CD4-positive, alpha-beta T cell treated with Interleukin-17A for 4 hours (primary cell): Measurements from ENCODE around the gene GRIK3.
"Not testable (repeated sequence)": the region's sequence is repeated elsewhere in the genome, so short reads cannot be mapped to it uniquely, and the experiment has no call there.

ENCODE experiments used
- DNase-seq: peaks from one replicate; pipeline ENCODE4 v3.0.0-alpha.2; 2020; ENCODE audit warnings: mixed read lengths

The GRIK3 gene

DNA sequence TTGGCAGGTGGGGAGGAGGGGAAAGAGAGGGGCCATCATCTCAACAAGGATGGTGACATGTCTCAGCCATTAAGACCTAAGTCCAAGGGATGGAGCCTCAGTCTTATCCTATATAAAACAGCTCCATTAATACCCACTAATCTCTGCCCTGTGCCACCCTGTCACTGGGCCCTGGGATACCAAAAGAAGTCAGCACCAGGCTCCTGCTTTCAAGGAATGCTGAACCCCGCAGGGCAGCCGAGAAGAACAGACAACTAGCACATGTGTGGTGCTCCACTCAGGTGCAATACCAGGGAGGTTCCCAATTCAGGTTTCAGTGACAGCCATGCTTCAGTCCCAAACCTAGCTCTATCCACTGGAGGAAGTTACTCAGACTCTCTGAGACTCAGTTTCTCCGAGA is 128.4 kb downstream of the GRIK3 start:
- no peak for DNase-seq

GRCh38 chr1:36900128-36900527 is 134.2 kb downstream of the GRIK3 start:
- no peak for DNase-seq

GRCh38 chr1:36897813-36898212 is 136.5 kb downstream of the GRIK3 start:
- not testable (repeated sequence) for DNase-seq

- no peak for DNase-seq
Measured at GRCh38 chr1:36894824-36895223, 139.5 kb downstream of the GRIK3 start.

DNA sequence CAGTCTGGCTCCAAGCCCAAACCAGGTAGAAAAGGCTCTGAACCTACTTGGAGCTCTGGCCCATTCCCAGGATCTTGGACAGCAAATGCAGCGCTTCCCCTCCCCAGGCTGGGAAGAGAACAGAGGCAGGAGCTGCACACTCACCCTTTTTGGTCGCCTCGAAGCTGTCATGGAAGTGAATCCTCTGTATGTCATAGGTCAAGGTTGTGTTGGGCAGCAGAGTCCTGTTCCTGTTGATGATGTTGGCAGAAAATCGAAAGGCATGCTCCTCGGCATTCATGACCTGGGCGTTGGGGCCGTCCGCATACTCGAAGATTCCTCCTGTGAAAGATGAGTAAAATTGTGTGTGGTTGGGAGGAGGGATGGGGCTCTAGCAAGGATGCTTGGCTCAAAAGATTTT is 143.5 kb downstream of the GRIK3 start:
- DNase-seq, result no peak

DNA sequence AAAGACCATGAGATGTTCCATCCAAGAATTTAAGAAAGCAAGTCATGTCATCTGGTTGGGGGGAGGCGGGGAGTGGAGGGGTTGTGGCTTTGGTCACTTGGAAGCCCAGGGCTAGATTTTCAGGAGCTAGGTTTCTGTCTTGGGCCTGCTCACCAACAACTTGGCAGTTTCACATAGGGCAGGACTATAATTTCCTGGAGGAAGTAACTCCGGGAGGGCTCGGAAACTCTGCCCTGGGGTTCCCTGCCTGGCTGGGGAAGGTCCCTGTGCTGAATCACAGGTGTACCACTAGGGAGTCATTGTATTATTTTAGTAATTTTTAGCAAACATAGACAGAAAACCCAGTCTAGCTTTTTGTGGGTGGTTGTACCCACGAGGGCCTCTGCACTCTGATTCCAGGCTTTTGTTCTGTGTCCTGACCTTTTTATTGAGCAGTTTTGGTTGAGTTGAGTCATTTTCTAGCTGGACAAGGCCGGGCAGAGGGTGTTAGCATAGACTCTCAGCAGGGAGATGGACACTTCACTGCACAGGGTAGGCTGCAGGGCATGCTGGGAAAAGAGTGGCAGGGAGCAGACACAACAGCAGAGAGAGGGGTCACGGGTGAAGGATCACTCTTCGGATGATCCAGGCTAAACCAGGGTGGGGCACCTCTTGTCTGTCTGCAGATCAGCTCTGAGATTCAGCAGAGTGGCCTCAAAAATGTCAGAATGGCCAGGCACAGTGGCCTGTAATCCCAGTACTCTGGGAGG is 144.7 kb downstream of the GRIK3 start:
- DNase-seq, result no peak

DNA sequence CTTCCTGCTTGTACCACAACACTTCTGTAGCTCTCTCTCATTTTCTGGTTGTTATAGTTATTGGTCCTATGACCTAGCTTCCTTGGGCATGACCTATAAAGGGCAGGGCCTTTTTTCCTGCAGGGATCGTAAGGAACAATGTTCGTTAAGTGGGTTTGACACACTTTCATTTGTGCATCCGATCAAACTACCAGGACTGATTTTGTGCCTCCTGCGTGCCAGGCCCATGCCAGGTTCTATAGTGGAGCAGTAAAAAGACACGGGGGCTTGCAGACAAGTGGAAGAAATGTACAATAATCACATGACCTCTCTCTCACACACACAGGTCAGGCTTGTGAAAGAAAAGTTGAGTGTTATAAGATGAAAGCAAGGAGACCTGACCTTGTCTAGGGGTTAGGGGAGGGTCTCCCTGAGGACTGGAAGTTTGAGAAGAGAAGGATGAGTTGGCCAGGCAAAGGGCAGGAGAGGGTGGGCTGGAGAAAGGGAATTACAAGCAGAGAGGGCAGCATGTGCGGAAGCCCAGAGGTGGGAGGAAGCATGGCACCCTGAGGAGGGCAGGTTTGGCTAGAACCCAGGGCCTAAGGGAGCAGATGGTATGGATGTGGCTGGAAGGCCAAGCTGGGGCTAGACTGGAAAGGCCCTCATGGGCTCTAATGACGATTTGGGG is 145.4 kb downstream of the GRIK3 start:
- no peak for DNase-seq

DNA sequence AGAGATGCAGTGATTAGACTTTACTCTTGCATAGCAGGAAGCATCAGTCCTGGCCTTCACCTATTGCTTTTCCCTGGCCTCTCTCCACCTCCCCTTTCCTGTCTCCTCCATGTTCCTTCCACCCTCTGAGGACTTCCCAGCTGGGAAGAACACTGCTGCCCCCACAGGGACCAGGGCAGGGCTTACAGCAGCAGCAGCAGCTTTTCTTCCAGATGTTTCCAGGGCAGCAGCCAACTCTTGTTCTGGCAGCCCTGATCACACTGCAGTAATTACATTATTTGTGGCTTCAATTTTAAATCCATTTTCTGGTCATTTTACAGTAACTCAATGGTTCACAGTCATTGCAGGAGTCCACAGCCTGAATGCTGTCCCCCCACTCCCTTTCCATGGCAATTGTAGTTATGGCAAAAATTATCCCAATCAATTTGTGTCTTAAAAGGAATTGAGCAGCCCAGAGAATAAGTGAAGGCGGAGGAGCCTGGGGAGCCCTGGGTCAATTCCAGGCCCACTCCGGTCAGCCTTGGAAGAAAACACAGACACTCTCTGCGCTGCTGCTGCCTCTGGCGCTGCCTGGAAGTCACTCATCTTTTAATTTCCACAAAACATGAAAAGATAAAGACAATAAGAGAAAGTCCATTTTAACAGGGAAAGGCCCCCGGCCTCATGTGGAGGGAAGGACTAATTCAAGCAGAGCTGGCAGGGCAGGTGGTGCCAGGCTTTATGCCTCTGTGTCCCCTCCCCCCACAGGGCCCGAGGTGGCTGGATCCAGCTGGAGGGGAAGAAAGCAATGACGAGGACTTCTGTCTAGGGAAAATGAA is 148.6 kb downstream of the GRIK3 start:
- no peak for DNase-seq

DNA sequence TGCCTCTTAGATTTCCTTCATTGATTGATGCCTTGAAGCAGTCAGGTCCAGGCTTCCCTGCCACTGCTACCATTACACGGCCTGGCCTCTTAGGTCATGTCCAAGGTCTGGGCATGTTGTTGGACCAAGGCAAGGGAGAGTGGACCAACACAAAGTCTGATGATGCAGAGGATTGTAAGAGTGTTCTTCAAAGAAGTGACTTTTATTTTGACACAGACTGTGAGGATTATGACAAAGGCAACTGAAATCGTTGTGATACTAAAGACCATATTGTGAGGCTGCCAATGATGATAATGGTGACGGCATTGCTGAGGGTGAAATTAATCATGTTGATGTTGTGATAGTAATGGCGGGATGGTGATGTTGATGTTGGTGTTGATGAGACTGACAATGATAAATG is 149.5 kb downstream of the GRIK3 start:
- no peak for DNase-seq

DNA sequence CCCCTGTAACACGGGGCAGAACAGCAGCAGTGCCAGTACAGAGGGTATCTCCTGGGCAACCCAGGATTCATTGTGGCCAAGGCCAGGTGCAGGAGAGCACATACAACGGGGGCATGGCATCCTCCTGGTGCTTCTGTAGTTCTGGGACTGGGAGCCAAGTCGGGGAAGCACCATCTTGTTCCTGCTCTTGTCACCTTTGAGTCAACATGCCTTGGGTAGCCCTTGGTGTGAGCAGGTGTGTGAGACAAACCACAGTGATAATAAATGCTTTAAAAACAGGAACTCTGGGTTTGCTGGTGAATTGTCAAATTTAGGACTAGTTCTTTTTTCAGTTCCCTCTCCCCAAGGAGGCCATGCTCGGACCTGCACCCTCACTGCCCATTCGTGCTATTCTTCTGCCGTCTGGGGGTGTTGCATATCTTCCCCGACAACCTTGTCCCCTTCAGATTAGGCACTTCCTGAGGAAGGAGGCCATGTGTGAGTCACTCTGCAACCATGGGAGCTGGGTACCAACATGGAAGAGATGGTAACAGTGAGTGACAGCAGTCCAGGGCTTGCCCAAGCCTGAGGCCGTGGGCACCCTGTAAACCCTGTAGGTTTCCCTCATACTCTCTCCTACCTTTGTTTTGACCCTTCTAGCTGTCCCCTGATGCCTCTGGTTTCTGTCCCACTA is 150.2 kb downstream of the GRIK3 start:
- no peak for DNase-seq

GRCh38 chr1:36883315-36883949 is 150.9 kb downstream of the GRIK3 start:
- no peak for DNase-seq

- no peak for DNase-seq
Measured at GRCh38 chr1:36882536-36883285, 151.6 kb downstream of the GRIK3 start.

DNA sequence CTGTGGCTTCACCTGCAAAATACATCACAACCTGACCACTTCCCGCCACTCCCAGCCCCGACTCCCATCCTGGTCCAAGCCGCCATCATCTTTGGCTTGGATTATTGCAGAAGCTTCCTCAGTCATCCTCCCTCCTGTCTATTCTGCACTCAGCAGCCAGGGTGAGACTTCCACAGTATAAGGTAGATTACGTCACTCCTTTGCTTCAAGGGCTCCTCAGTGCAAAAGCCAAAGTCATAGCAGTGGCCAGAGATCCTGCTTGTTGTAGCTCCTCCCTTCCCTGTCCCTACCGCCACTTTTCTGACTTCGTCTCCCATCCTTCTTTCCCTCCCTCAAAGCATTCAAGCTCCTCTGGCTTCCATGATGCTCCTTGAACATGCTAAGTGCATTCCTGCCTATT is 152.8 kb downstream of the GRIK3 start:
- DNase-seq, result no peak

GRCh38 chr1:36881068-36881405 is 153.3 kb downstream of the GRIK3 start:
- DNase-seq, result no peak

- DNase-seq, result no peak
Measured at GRCh38 chr1:36880155-36881067, 153.9 kb downstream of the GRIK3 start.

GRCh38 chr1:36879613-36880012 is 154.7 kb downstream of the GRIK3 start:
- DNase-seq, result no peak

DNA sequence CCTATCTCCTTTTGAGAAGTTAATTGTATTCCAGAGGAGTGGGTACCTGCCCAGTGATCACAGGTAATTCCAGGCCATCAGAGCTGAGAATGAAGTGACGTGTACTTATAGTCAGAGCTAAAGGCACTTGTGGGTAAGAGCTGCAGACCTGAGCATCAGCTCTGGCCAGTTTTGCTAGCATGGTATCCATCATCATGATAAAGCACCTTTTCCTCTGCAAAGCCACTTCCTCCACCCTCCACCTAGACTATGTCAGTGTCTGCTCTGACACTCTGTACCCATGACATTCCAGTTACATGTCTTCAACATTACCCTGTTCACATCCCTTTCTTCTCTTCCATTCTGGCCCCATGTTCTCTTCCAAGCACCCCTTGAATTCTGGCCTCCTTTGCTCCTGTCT is 157.3 kb downstream of the GRIK3 start:
- DNase-seq, result no peak

DNA sequence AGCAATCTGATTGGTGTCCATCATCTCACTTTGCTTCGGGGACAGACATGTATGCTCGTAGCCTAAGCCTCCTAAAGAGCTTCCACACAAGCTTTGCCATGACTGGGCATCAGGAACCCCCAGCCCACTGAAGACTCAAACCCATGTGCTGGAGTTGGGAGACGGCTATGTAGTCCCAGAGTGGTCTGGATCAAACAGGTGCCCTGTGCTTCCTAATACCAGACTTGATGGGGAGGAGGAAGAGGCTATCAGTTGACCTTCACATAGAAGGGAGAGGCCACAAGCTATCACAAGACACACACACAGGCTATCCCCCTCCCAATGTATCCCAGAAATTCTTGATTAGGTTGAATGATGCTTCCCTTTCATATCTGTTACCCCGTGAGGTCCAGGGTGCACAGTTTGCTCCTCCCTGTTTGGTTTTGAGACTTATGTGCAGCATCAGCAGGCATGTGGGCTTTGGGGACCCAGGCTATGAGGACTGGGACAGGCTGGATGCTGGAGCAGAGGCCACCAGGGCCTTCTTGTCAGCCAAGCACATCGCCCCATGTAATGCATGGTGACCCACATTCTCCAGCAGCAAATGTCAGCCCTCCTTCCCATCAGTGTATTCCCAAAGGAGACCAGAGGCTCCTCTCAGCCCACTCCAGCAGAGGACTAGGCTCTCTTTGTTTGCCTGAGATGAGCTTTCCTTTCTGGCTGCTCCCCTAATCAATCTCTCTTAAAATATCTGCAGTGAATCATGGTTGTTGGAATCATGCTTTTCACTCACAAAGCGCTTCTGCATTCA is 159.8 kb downstream of the GRIK3 start:
- no peak for DNase-seq

GRCh38 chr1:36872858-36873257 is 161.5 kb downstream of the GRIK3 start:
- no peak for DNase-seq

DNA sequence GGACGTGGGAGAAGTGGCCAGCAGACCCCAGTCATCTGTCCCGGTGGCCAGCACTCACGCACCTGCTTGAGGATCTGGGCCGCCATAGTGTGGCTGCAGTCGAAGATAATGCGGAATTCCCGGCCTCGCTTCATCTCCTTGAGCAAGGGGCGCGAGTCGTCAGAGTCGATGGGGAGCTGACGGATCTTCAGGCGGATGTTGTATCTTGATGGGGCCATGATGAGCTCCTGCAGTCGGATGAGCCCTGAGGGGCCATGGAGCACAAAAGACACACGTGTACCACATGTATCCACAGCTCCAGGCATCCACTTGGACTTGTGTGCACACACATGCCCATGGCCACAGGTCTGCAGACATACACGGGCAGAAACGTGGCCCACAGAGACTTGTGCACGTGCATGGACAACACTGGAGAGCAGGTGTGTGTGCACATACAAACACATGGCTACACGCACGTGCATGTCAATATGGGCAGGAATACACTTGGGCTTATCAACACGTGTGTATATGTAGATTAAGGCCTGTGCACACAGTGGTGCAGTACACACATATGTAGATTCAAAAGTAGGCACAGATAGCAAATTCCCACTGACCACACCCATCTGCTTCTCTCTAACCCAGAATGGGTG is 162.1 kb downstream of the GRIK3 start:
- no peak for DNase-seq
